Stomach smooth muscle (tissue), 2 donors: ENCODE results near the gene CAPN15.

Source experiments
- H3K27ac ChIP-seq: one replicate; pipeline ENCODE4 v1.7.0; 2013; ENCODE audit warnings: mild to moderate bottlenecking, low read length, inconsistent platforms
- H3K27me3 ChIP-seq, 2 donors: one replicate each; pipeline ENCODE4 v1.7.0; 2013; ENCODE audit warnings: low read length in 2 of 2; ENCODE audit not compliant: insufficient read depth in 2 of 2, control insufficient read depth in 1 of 2
- H3K36me3 ChIP-seq, 2 donors: one replicate each; pipeline ENCODE4 v1.7.0; 2013; ENCODE audit warnings: low read length in 2 of 2; ENCODE audit not compliant: control insufficient read depth in 2 of 2, insufficient read depth in 2 of 2
- H3K4me1 ChIP-seq: one replicate; pipeline ENCODE4 v1.7.0; 2013; ENCODE audit warnings: low read length; ENCODE audit not compliant: control insufficient read depth, insufficient read depth
- H3K4me3 ChIP-seq, 2 donors: one replicate each; pipeline ENCODE4 v1.7.0; 2013; ENCODE audit warnings: low read length in 2 of 2
- H3K9ac ChIP-seq, 2 donors: one replicate each; pipeline ENCODE4 v1.7.0; 2013; ENCODE audit warnings: low read length in 2 of 2, mild to moderate bottlenecking in 1 of 2
- H3K9me3 ChIP-seq, 2 donors: one replicate each; pipeline ENCODE4 v1.7.0; 2013; ENCODE audit warnings: low read length in 2 of 2; ENCODE audit not compliant: control insufficient read depth in 2 of 2
- donor health status: healthy.
- donor health status: Pancreatic carcinoma.

The CAPN15 gene

DNA sequence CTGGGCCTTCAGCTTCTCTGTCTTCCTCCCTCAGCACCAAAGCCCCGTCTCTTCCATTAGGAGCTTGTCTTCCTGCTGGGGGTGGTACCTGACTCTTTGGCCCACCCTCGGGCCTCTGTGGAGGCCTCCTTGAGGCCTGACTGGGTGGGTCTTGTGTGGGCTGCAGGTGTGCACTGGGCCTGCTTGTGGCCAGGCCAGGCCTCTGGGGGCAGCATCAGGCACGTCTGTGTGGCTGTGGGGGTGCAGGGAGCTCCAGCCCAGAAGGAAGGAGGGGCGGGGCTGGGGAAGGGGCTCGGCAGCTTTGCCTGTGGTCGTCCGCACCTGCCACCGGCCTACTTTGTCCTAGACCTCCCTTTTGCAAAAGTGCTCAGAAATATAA lies 49.3 kb downstream of the CAPN15 start:
- H3K4me1 ChIP-seq = peaks cover 2% of the 10 kb centered on the region
- no peaks in the 10 kb centered on the region for H3K27me3 ChIP-seq
- H3K36me3 ChIP-seq = peaks cover 0 to 9% of the 10 kb centered on the region in 2 donors
- H3K9me3 ChIP-seq = no peaks in the 10 kb centered on the region
- H3K4me3 ChIP-seq = no peak overlapping the region
- H3K9ac ChIP-seq = no peak overlapping the region
- no peak overlapping the region for H3K27ac ChIP-seq

DNA sequence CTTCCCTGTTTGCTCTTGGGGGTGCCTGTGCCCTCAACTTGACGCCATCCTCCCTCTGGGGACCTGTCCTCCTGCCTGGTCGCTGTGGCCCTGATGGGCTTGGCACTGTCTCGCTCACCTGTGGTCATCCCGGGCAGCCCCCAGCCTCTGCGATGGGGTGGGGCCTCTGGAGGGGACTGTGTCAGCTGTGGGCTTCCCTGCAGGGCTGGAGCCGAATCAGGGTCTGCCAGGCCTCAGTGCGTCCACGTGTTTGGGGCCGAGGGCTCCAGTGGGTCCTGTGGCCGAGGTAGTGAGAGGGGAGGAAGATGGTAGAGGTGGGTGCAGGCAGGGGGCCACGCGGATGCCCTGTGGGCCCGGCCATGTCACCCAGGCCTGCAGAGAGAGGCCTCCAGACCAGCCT lies 50.3 kb downstream of the CAPN15 start:
- Histone ChIP-seq H3K36me3 (peaks cover 0 to 9% of the 10 kb centered on the region in 2 donors), H3K27me3 (no peaks in the 10 kb centered on the region), H3K4me3 (no peak overlapping the region), H3K9ac (no peak overlapping the region), H3K27ac (no peak overlapping the region), H3K9me3 (no peaks in the 10 kb centered on the region), H3K4me1 (no peaks in the 10 kb centered on the region)

DNA sequence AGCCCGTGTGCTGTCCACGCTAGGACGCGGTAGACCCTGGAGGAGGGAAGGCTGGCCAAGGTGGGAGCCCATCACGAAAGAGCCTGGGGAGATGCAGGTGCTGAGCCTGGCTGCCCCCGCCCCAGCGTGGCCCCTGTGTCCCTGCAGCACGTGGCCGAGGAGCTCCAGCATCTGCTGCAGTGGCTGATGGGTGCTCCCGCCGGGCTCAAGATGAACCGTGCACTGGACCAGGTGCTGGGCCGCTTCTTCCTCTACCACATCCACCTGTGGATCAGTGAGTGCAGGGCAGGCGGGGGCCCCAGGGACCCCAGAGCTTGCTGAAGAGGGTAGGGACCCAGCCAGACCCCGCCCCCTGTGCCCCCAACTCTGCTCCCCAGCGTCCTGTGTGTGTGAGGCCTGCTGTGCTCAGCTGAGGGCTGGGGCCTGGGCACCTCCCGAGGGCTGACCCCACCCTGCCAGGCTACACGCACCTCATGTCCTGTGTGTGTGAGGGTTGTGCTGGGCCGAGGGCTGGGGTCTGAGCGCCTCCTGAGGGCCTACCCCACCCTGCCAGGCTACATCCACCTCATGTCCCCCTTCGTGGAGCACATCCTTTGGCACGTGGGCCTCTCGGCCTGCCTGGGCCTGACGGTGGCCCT lies 50.8 kb downstream of the CAPN15 start:
- H3K27me3 ChIP-seq = no peaks in the 10 kb centered on the region
- no peaks in the 10 kb centered on the region for H3K4me1 ChIP-seq
- H3K9me3 ChIP-seq = no peaks in the 10 kb centered on the region
- H3K4me3 ChIP-seq = no peak overlapping the region
- no peak overlapping the region for H3K27ac ChIP-seq
- no peak overlapping the region for H3K9ac ChIP-seq
- peaks cover 0 to 9% of the 10 kb centered on the region in 2 donors for H3K36me3 ChIP-seq

DNA sequence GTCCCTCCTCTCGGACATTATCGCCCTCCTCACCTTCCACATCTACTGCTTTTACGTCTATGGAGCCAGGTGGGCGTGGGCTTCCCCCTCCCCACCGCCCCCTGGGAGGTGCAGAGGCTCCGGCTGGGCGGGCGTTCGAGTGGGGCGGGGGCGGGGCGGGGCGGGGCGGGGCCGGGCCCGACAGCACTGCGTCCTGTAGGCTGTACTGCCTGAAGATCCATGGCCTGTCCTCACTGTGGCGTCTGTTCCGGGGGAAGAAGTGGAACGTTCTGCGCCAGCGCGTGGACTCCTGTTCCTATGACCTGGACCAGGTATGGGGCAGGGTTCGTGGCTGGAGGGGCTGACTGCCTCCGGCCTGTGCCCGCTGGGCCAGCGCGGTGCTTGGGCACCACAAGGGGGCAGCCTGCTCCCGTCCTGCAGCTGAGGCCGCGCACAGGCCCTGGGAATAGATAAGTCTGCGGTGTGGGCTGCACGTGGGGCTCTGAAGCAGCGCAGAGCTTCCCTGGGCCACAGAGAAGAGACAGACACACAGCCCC lies 51.4 kb downstream of the CAPN15 start:
- Histone ChIP-seq H3K4me3 (no peak overlapping the region), H3K9ac (no peak overlapping the region), H3K9me3 (no peaks in the 10 kb centered on the region), H3K4me1 (no peaks in the 10 kb centered on the region), H3K27me3 (no peaks in the 10 kb centered on the region), H3K27ac (no peak overlapping the region), H3K36me3 (peaks cover 0 to 9% of the 10 kb centered on the region in 2 donors)

DNA sequence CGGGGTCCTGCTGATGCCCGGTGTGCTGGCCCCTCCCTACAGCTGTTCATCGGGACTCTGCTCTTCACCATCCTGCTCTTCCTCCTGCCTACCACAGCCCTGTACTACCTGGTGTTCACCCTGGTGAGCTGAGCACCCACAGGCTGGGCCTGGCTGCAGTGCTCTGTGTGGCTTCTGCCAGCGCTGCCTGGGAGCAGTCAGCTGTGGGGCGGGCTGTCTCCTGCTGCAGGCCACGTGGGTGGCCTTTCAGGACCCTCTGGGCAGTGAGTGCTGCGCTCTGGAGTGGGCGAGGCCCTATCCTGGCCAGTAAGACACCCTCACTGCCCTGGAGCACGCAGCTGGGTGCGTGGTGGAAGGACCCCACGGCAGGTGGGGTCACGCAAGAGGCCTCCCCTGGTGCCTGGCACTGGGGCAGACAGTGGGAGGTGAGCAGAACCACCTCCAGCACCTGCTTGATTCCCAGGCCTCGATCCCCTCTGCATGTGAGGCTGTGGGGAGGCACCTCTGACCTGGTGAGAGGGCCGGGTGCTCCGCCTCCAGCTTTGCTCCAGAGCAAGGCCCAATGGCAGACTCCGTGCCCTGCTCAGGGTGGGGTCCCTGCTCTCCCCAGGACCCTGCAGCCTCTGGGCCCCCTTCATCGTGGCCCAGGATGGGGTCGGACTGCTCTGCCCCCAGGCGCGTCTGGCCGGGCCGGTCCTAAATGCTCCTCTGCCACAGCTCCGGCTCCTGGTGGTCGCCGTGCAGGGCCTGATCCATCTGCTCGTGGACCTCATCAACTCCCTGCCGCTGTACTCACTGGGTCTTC lies 52.8 kb downstream of the CAPN15 start:
- H3K9ac ChIP-seq = no peak overlapping the region
- H3K27me3 ChIP-seq = peaks cover 0 to under 1% of the 10 kb centered on the region in 2 donors
- no peak overlapping the region for H3K27ac ChIP-seq
- H3K4me1 ChIP-seq = no peaks in the 10 kb centered on the region
- peaks cover 0 to 7% of the 10 kb centered on the region in 2 donors for H3K36me3 ChIP-seq
- H3K4me3 ChIP-seq = no peak overlapping the region
- no peaks in the 10 kb centered on the region for H3K9me3 ChIP-seq

DNA sequence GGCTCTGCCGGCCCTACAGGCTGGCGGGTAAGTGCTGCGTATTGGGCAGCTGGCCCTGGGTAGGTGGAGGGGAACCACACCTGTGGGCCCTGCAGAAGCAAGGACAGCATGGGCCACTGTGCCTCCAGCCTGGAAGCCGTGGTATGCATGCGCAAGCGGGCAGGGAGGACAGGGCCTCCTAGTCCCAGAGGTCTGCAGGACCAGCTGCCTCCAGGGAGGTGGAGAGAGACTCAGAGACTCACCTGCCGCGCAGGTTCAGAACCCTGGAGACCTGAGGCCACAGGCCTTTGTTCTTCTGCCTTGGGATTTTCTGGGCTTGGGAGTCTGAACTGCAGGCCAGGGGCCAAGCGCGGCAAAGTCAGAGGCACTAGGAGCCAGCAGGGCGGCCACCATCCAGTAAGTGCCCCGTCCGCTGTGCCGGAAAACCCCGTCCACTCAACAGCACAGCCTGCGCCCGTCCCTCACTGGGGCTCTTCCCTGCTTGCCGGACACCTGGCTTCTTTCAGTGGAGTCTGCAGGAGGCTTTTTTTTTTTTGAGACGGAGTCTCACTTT lies 53.5 kb downstream of the CAPN15 start:
- Histone ChIP-seq H3K27me3 (peaks cover 0 to 4% of the 10 kb centered on the region in 2 donors), H3K4me3 (no peak overlapping the region), H3K36me3 (peaks cover 0 to 3% of the 10 kb centered on the region in 2 donors), H3K4me1 (peaks cover under 1% of the 10 kb centered on the region), H3K27ac (no peak overlapping the region), H3K9ac (no peak overlapping the region), H3K9me3 (no peaks in the 10 kb centered on the region)

DNA sequence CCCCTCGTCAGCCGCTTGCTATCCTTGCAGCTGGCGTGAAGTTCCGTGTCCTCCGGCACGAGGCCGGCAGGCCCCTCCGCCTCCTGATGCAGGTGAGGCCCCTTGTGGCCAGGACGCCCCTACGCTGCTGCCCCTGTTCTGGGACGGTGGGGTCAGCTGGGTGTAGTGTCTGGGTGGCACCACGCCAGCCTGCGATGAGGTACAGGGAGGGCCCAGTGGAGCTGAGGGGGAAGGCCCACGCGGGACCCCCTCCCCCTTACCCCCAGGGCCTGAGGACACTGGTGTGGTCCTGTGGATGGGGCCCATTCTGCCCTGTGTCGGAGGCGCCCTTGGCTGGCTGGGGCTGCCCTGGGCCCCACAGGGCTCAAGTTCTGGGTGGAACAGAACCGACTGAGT lies 54.7 kb downstream of the CAPN15 start:
- H3K27ac ChIP-seq = no peak overlapping the region
- H3K4me3 ChIP-seq = no peak overlapping the region
- no peaks in the 10 kb centered on the region for H3K9me3 ChIP-seq
- H3K36me3 ChIP-seq = peaks cover 0 to 3% of the 10 kb centered on the region in 2 donors
- H3K4me1 ChIP-seq = peaks cover 12% of the 10 kb centered on the region
- no peak overlapping the region for H3K9ac ChIP-seq
- peaks cover 0 to 6% of the 10 kb centered on the region in 2 donors for H3K27me3 ChIP-seq

DNA sequence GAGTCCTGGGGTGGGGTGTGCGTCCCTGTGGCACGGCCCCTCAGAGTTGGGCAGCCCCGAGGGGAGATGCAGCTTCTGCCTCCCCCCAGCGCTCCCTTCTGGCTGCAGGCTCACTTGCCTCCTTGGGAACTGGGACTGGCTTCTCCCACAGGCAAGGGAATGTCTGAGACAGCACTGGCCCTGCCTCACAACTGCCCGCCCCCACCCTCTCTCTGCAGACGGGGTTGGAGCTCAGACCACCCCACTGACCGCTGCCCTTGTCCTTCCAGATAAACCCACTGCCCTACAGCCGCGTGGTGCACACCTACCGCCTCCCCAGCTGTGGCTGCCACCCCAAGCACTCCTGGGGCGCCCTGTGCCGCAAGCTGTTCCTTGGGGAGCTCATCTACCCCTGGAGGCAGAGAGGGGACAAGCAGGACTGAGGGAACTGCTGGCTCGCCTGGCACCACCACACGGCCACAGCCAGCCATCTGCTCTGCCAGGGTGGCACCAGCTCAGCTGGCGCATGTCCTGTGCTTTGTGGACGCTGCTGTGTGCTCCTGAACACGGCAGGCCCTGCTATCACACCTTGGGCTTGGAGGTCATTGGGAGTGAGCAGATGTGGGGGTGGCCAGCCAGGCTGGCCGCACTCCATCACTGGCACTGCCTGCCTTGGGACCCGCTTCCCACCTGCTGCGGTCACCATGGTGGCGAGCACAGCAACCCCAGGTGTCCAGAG lies 55.3 kb downstream of the CAPN15 start:
- Histone ChIP-seq H3K4me3 (no peak overlapping the region), H3K4me1 (peaks cover 16% of the 10 kb centered on the region), H3K9ac (no peak overlapping the region), H3K27me3 (peaks cover 0 to 6% of the 10 kb centered on the region in 2 donors), H3K27ac (no peak overlapping the region), H3K36me3 (peaks cover 0 to 3% of the 10 kb centered on the region in 2 donors), H3K9me3 (no peaks in the 10 kb centered on the region)

DNA sequence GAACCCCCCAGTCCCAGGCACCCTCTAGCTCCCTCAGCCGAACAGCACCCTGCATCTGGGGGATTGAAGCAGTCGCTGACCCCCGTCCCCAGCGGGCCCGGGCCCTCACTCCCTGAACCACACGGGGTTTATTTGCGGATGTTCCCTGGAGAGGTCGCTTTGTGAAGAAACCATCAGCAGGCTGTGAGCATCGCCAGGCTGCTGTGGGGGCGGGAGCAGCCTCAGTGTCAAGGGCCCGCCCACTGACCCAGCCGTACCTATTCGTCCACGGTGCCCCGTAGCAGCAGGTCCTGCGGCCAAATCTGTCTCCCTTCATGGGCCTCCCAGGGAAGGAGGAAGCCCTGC lies 55.9 kb downstream of the CAPN15 start:
- no peak overlapping the region for H3K4me3 ChIP-seq
- peaks cover 0 to 3% of the 10 kb centered on the region in 2 donors for H3K36me3 ChIP-seq

DNA sequence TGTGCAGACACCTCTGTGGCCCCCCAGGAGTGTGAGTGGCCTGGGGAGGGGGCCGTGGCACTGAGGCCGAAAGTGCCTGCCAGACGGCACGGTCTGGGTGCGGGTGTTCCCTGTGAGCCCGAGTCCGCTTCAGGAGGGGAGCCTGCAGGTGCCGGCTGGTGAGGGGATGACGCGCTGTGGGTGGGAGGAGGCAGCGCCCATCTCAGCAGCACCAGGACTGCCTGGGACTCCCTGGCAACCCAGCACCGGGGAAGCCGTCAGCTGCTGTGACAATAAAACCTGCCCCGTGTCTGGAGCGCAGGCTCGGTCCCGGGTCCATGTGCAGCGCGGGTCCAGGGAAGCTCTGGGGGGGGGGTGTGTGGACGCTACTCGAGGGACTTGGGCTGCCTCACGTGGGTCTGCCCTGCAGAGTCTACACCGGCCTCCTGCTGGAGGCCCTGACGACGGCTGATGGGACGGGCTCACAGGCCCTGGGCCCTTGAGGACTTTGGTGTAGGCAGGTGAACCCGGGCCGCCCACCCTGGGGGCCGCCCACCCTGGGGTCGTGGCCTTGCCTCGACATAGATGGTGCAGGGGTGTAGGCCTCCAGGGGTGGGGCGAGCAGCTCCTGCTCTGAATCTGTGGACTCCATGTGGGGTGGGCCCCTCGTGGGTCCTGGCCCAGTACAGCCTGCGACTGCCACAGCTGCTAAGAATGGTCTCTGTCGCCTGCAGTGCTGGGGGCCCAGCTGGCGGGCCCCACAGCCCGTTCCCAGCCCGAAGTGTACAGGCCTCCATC lies 56.5 kb downstream of the CAPN15 start:
- Histone ChIP-seq H3K27ac (no peak overlapping the region), H3K36me3 (peaks cover 0 to 3% of the 10 kb centered on the region in 2 donors), H3K4me3 (no peak overlapping the region), H3K27me3 (peaks cover 0 to 6% of the 10 kb centered on the region in 2 donors), H3K4me1 (peaks cover 27% of the 10 kb centered on the region), H3K9ac (no peak overlapping the region), H3K9me3 (no peaks in the 10 kb centered on the region)

More for the DNA sequence above, 55.9 kb downstream of the CAPN15 start:
- Histone ChIP-seq H3K27ac (no peak overlapping the region), H3K27me3 (peaks cover 0 to 6% of the 10 kb centered on the region in 2 donors), H3K9me3 (no peaks in the 10 kb centered on the region), H3K4me1 (peaks cover 23% of the 10 kb centered on the region), H3K9ac (no peak overlapping the region)
